Head of caudate nucleus (tissue), 42 donors: ENCODE data around the gene SLC19A2.

ENCODE experiments used
- DNase-seq, 42 donors: peaks; one replicate each; pipeline versions ENCODE4 v3.0.0 to v3.0.0-alpha.2; 2020 to 2021; ENCODE audit warnings: mixed read lengths in 7 of 42
- intact Hi-C: fragments of 100-400 bp; cut with DNase I; formaldehyde crosslinking; loops from one replicate; pipeline ENCODE4 v1.15.0; 2022

Gene SLC19A2

DNA sequence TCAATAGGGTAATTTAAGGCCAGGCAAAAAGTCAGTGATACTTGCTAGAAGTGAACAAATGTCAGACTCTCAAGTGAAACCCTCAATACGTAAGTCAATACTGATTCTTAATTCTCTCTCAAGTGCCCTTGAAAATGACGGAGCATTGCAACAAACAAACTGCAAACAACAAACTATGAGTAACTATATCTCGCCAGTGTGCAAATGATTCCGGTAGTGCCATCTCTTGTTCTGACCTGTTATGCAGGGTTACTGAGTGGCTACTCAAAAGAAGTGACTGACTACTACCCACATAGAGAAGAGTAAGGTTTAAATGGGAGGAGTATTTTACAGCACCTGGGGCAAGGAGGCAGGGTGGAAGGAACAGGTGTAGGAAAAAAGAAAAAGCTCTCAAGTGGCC, 1.6 kb downstream of the SLC19A2 start:
- DNase-seq = no peak

DNA sequence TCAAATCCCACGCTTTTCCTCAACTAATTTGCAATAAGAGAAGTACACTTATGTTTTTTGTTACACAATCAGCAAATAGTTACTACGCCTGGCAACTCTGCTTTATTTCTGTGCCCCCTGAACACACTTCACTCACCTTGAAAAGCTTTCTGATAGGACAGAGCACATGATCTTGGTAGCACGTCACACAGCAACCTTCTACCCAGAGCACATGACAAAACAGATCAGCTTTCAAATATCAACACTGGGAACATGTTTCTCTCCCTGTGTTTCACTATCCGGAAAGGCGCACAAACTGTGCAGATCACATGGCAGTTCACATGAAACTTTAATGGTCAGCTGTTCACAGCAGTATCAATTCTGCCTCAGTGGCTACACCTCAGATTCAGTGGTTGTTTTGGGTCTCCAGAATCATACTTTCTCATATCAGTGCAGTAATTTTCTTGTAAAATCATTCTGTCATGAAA, 2.2 kb downstream of the SLC19A2 start:
- intact Hi-C loops = no loop called here
- peak in 11 of 42 donors; percentile 11 to 55 (median 30) for DNase-seq

More for the DNA sequence above, 1.6 kb downstream of the SLC19A2 start:
- intact Hi-C loops = no loop called here

DNA sequence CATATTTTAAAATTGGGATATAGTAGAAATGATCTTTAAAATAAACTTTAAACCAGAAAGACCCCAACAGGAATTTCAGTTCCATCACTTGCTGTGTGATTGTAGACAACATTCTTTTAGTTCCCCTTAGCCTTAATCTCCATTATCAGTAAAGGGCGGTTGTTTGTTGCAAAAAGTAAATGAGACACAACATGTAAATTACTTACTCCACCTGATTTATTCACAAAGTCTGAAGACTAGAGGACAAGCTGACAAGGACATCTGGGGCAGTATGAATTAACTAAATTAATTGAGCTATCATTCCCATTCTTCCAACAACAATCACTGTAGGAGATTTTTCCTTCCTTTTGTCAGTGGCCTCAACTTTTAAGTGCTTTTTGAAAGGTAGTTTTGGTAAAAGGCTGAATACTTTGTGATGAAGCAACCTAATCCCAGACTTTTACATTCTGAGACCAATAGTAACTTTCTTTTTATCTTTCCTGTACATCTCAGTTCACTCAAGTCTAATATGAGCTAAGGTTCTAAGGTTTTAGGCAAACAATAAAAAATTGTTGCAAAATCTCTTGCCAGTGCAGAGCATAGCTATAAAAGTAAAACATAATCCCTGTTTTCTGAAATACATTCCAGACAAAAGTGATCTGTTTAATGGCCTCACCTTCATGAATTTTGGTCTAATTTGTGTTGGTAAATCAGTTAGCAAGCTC, 6.2 kb downstream of the SLC19A2 start:
- DNase-seq = no peak
- intact Hi-C loops = no loop called here

DNA sequence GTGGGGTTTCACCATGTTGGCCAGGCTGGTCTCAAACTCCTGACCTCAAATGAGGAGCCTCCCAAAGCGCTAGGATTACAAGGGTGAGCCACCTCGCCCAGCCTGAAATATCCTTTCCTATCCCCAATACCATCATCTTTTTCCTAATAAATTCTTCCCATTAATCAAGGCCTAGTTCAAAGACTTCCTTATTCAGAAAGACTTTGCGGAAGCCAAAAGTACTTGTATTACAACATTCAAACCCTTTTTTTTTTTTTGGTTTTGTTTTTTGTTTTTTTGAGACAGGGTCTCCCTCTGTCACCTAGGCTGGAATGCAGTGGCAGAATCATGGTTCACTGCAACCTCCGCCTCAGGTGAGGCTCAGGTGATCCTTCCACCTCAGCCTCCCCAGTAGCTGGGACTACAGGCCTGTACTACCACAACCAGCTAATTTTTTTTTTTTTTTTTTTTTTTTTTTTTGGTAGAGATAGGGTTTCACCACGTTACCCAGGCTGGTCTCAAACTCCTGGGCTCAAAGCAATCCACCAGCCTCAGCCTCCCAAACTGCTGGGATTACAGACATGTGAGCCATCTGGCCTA, 7.6 kb downstream of the SLC19A2 start:
- intact Hi-C loops = no loop called here

DNA sequence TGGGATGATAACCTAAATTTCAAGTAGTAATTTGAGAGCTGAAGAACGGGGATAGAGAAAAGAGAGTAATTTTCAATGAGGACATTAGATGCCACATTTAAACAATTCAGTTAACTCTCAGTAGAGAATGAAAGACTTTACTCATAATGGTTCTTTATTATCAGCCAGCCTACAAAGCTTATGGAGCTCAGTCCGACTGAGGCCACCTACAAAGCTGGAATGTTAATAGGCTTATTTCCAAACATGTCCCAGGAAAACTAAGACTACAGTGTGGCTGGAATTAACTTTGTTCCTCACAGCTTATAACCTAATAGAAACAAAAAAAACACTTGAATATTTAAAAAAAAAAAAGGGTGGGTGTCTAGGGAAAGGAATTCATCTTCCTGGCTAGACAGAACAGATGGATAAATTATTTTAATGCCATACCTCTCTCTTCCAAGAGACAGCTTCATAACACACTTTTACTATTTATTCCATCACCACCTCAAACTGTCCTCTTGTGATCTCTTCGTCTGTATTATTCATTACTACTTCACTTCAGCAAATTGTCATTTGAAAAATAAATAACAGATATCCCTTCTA, 9.8 kb downstream of the SLC19A2 start:
- intact Hi-C loops = no loop called here
- no peak for DNase-seq

More for the DNA sequence above, 7.6 kb downstream of the SLC19A2 start:
- no peak for DNase-seq

DNA sequence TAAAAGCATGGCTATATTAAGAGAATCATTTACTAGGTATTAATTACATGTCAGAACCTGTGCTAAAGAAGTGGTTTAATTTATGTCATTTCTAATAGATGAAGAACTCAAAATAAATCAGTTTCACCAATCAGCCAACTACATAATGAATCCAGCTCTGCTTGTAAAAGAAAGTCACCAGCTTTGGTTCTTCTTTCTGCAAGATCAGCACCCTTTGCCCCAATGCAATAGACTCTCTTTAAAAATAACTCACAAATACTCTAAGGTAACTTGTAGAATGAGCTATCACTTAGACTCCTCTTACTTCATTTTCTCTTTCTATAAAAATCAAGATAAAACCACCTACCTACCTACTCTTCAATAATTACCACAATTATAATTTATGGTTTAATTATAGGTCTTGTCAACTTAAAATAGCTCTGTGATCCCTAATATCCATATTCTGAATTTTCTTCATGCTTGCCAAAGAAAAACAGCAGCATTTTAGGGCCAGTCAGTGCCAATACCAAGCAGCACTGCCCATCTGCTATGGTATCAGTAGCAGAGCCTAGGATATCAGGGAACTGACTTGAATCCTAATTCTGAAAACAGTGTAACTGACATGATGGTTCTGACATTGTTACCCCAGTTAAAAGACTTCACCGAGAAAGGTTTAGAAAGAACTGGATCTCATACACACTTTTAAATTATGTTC, 11.3 kb downstream of the SLC19A2 start:
- DNase-seq = no peak
- intact Hi-C loops = no loop called here

DNA sequence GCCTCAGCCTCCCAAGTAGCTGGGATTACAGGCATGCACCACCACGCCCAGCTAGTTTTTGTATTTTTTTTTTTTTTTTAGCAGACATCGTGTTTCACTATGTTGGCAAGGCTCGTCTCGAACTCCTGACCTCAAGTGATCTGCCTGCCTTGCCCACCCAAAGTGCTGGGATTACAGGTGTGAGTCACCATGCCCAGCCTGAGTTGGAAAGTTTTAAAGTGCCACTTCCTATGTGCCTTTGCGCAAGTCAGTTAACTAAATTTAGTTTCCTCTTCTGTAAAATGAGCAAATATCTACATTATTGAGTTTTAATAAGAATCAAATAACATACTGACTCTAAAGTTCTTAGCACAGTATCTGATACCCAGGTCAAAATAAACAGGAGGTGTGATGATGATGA, 12.4 kb downstream of the SLC19A2 start:
- DNase-seq = no peak
- intact Hi-C loops = no loop called here

DNA sequence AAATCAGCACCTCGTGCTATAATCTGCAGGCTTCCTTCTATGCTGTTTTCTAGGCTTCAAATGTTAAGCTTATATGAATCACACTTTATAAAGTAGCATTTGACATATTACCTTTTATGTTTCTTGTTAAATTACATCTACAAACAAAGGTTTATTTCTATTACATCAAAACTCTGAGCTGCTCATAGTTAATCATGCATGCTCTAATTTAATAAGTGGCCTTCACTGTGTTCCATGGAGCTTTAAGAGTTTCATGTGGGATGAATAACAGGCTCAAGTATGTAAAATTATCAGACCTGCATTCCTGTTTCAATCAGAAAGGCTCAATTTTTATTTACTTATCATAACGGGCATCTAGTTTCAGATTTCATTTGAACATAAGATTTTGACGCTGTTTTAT, 13.0 kb downstream of the SLC19A2 start:
- no peak for DNase-seq
- intact Hi-C loops = no loop called here

DNA sequence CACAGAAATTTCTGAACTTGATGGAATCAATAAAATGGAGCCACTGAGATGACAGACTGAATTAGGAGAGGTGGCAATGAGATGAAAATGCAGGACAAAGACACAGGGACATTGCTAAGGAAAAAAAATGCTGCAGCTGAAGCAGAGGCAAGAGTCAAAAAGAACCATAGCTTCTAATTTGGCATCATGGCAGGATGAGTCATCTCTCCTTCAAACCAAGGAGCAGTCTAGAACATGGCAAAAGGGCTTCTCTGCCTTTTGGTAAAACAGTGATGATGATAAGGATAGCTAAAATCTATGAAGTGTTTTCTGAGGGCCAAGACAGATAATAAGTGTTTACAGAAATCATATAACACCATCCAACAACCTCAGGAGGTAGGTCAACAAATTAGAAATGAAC, 16.8 kb downstream of the SLC19A2 start:
- no peak for DNase-seq
- intact Hi-C loops = loop anchor here (5.0 kb wide), 1 partner anchor 78 kb away; no protein-coding TSS in a partner anchor

DNA sequence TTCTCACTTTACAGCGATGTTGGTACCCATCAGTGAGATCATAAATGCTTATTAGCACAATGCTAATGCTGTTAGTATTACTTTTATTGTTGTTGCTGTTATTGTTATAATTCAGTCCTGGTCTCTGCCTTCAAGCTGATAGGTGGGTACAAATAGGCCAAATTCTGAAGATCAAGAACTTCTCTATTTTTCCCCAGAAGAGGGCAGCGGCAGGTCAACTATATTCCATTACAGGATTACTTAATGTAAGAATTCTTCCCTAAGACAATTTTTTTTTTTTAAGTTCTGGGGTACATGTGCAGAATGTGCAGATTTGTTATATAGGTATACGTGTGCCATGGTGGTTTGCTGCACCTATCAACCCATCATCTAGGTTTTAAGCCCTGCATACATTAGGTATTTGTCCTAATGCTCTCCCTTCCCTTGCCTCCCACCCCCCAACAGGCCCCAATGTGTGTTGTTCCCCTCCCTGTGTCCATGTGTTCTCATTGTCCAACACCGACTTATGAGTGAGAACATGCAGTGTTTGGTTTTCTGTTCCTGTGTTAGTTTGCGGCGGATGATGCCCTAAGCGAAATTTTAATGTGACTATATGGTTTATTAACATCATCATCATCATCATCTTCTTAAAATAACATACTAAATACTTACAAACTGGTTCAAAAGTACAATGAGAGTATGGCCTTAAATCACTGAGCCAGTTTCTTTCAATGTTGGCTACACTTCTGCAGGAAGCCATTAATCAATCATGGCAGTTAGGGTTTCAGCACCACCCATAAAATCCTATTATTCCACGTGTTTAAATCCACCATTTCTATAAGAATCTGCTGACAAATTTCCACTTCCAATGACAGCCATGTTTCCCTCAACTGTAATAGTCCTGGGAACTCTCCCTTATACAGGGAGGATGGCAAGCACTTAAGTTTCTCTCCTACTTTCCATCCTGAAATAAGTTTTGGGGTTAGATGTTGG, 19.2 kb downstream of the SLC19A2 start:
- DNase-seq = peak in 11 of 42 donors; percentile 26 to 72 (median 35)

DNA sequence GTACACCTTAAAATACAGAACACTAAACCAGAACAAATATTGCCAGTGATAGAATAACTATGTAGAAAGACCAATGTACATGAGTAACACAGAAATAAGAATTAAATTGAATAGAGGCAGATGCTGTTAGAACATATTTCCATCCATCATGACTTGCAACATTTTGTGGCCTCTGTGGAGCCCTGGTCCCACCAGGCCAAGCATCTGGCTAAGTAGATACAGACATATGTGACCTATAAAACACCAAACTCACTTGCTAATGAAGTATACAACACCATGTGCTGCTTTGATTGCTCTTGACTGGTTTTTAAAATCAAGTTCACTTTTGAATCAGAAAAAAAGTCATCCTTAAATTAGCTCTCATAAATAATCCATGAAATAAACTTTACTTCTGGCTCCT, 20.5 kb downstream of the SLC19A2 start:
- DNase-seq = no peak
- intact Hi-C loops = loop anchor here (5.0 kb wide), 1 partner anchor 82 kb away; no protein-coding TSS in a partner anchor

More for the DNA sequence above, 19.2 kb downstream of the SLC19A2 start:
- intact Hi-C loops = loop anchor here (5.0 kb wide), 1 partner anchor 81 kb away; no protein-coding TSS in a partner anchor

DNA sequence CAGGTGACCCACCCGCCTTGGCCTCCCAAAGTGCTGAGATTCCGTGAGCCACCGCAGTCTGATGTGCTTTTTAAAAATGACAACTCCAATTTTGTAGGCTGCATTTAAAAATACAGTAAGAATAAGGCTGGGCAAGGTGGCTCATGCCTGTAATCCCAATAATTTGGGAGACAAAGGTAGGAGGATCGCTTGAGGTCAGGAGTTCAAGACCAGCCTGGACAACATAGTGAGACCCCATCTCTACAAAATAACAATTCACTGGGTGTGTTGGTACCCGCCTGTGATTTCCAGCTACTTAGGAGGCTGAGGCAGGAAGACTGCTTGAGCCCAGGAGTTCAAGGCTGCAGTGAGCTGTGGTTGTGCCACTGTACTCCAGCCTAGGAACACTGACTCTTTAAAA, 23.4 kb downstream of the SLC19A2 start:
- no peak for DNase-seq
- intact Hi-C loops = no loop called here

DNA sequence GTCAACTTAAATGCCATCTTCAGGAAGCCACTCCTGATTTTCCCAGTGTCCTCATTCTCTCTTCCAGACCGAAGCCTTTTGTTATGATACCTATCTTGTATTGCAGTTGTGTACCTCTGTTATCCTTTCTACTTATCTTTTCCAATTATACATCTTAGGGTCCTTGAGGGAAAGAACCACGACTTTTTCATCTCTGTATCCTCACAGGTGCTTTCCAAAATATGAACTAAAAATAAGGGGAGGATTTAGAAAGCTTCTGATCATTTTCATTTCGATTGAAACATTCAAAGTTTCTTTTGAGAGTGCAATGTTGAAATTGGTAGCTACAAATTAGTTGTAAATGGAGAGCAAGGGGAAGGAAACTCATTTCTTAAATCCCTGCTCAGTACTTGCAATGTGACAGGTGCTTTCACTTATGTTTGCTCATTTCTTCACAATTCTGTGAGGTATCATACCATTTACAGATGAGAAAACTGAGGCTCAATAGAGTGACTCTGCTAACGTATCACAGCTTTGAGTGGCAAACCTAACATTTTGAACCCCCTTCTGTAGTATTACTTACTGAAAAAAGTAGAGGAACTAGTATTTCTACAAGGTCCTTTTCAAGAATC, 24.2 kb downstream of the SLC19A2 start:
- no peak for DNase-seq
- intact Hi-C loops = no loop called here

DNA sequence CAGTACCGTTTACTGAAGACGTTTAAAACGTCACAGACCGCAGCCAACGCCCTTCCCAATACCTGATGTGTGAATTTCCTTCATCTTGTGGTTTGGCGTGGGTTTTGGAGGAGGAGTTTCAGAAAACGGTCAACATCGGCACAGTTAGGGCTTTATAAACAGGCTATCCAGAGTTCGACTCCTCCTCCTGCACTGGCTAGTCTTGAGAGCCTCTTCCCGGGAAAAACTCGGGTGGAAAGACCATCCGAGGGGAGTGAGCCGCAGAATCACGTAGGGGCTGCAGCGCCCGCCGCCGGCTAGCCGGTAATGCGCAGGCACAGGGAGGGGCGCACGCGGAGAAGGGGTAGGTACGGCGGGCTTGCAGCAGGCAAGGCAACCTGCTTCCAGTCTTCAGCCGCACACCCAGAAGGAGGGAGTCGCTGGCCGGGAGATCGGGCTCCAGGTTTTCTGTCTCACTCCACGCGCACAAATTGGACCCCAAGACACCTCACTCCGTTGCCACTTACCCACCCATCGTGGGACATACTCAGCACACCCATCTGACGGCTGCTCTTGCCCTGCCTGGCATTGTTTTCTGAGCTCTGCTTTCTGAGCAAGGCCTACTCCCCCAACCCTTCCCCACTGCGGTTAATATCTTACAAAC, 25.4 kb downstream of the SLC19A2 start:
- no peak for DNase-seq
- intact Hi-C loops = no loop called here

DNA sequence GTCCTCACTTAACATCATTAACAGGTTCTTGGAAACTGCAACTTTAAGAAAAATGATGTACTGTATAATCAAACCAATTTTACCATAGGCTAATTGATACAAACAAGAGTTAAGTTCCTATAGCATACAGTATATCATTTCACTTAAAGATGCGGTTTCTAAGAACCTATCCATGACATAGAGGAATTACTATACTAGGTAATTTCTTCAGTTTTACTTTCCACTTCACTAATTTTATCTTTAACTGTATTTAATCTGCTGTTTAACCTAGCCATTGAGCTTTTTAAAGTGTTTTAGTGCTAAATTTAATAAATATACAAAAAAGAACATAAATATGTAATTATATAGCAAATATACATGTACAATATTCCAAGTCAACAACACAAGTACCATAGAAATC, 28.3 kb downstream of the SLC19A2 start:
- intact Hi-C loops = no loop called here
- no peak for DNase-seq

DNA sequence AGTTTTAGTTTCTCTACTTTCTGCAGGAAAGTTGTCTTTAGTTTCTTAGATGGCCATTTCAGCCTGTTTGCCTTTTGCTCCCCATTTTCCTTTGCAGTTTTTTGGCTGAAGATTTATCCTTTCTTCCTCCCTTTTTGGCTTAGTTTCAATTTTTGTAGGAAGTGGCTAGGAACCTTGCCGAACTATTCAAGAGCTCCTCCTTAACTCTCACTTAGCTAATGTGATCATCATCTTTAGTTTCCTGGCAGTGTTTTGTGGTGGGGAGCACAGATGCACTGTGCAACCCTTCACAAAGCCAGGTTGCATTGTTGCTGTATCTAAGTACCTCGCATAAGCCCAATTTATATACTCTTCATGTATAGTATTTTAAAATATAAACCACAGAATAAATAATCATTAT, 29.7 kb downstream of the SLC19A2 start:
- intact Hi-C loops = no loop called here
- DNase-seq = no peak

DNA sequence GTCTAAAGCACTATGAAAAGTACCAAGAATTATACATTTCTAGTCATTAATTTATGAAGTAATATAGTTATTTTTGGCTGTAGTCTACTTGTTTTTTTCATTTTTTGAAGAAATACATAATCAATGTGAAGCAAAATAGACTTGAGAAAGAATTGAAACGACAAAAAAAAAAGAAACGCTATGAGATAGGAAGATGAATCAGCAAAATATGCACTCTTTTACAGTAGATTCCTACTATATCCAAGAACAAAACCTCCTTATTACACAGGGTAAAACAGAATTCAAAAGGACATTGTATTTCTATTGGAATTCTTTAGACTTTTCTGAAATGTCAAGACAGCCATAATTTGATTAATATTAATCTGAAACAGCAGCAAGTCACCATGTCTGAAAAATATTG, 32.8 kb downstream of the SLC19A2 start:
- DNase-seq = no peak
- intact Hi-C loops = no loop called here
